GM12872 (cell line): ENCODE measurements around the gene MUS81.

ENCODE experiments used
- CTCF ChIP-seq: IDR thresholded peaks from 3 replicates; pipeline ENCODE4 v1.5.1; 2011; ENCODE audit warnings: low read depth, mild to moderate bottlenecking, low read length, moderate library complexity; ENCODE audit not compliant: insufficient read depth

Gene MUS81

DNA sequence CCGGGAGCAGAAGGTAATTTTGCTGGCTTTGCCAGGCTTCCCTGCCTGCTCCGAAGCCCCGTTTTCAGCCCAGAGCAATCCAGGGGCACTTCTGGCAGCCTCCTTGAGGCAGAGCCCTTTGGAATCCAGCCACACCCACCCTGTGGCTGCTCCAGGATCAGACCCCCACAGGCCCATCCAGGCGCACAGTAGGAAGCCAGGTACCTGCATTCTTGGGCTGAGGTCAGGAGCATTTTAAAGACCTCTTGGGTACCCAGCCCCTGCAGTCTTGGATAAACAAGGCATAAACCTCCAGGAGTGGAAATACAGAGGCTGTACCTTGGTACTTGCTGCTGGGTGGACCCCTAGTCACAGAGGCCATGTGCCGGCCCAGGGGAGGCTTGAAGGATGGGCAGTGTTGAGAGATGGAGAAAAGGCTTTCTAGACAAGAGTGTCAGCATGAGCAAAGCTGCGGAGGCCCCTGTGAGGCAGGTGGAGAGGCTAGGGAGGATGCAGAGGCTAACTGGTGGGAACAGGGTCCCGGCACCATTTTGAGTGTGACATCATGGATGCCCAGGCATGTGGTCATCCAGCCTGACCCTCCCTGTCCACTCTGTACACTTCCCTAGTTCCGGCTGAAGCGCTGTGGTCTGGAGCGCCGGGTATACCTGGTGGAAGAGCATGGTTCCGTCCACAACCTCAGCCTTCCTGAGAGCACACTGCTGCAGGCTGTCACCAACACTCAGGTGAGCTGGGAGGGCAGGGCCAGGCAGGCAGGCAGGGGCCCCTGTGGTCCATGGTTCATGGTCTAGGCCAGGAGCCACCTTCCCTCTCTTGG lies 3.9 kb downstream of the MUS81 start:
- TF ChIP-seq CTCF = no peak

GRCh38 chr11:65864706-65865471 lies 4.7 kb downstream of the MUS81 start:
- no peak for TF ChIP-seq CTCF

DNA sequence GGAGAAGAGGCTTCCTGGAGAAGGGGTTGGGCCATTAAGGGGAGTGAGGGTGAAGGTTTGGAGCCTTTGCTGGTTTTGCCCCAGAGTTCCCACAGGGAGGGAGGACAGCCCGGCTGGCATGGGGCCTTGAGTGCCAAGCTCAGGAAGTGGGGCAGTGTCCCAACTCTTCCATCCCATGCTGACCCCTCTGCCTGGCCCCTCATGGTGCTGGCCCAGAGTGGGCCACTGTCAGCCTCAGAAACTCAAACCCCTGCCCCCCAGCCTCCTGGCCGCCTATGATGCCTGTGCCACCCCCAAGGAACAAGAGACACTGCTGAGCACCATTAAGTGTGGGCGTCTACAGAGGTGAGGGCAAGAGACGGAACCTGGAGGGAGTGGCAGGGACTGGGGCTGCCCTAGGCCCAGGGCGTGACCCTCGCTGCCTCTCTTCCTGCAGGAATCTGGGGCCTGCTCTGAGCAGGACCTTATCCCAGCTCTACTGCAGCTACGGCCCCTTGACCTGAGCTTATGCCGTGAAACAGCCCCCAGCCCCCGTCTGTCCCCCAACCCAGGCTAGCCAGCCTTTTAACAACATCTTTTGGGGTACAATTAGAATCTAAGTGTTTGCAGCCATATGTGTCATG lies 5.4 kb downstream of the MUS81 start:
- no peak for TF ChIP-seq CTCF

DNA sequence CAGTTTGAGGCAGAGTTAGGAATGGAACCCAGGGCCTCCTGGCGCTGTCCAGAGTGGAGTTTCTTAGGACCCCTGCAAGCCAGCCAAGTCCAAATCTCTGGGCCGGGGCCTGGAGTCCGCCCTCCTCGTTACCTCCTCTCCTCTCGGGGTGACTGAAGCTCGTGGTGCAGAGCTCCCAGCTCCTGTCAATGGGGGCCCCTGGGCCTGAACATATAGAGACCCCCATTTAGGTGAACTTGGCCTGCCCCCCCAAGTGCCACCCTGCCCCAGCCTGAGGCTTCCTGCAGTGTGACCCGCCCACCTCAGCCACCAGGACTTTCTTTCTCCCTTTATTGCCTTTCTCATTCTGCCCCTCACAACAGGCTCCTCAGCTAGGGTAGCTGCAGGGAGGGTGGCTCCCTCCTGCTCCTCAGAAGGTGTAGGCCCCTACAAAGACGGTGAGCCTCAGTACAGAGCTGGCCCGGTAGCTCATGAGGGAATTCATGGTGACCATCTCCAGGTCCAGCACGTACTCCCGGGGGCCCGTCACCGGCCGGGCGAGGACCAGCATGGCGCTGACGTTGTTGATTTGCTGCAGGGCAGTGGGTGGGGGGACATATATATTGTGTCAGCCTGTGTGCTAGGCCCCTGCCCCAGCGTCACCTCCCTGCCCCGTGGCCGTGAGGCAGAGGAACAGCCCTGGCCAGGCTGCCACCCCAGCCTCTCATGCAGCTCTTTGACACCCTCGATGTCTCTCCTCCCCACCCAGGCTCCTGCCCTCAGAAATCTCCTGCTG lies 6.5 kb downstream of the MUS81 start:
- TF ChIP-seq CTCF = no peak

DNA sequence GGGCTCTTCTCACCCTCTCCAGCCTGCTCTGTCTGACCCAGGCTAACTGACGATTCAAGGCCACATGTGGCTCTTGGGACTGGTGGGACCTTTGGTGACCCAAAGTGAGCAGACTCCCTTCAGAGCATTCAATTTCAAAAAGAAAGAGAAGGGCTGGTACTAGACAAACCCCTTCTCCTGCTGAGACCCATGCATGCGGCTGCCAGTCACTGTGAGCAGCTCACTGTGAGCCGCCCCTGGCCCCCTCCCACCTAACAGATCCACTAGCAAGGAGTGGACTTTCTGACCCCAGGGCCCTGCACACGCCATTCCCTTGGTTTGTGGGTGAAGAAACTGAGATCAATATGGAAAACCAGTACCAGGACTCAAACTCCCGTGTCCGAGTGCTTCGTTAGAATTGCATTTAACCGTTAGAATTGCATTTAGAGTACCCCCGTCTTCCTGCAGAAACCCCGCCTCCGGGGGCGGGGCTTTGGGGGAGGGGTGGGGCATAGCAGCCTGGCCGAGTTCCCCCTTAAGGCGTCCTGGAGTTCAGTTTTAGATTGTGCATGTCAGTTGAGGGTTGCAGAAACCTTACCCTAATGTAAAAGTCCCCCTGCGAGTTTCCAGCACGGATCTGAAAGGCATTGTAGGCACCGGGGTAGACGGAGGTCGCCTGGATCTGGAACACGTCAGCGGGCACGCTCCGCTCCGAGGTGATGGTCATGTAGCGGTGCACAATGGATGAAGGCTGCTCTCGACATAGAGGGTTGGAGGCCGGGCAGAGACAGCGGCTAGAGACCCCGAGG lies 7.2 kb downstream of the MUS81 start:
- no peak for TF ChIP-seq CTCF

DNA sequence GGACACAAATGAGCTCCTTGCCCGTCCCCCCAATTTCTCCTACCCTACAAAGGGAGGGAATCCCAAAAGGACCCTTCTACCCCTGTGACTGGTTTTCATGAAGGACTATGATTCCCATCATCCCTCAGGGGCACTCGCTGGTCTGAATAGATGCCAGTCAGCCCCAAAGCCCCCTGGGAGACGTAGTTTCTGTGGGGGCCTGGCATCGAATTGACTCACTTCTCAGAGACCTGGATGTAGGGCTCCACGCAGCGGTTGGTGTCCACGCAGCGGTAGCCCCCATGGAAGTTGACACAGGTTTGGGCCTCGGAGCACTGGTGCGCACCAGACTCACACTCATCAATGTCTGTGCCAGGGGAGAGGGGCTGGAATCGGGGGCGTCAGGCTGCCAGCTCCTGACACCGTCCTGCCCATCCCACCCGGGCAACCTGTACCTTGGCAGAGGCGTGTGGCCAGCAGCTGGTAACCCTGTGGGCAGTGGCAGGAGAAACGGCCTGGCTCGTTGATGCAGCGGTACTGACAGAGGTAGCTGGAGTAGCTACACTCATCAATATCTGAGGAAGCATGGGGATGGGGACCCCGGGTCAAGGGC lies 7.9 kb downstream of the MUS81 start:
- no peak for TF ChIP-seq CTCF
